ENCODE data around the gene ADIRF. TPM values are rescaled to one million over a fixed set of nuclear protein-coding genes. Genes with fewer than 3 reads are reported as not detected.
"Not testable (repeated sequence)": the region's sequence is repeated elsewhere in the genome, so short reads cannot be mapped to it uniquely, and the experiment has no call there.

ADIRF gene
- total and polyA plus RNA-seq, 8 donors: 7.0 to 111 (median 10.9) TPM

DNA sequence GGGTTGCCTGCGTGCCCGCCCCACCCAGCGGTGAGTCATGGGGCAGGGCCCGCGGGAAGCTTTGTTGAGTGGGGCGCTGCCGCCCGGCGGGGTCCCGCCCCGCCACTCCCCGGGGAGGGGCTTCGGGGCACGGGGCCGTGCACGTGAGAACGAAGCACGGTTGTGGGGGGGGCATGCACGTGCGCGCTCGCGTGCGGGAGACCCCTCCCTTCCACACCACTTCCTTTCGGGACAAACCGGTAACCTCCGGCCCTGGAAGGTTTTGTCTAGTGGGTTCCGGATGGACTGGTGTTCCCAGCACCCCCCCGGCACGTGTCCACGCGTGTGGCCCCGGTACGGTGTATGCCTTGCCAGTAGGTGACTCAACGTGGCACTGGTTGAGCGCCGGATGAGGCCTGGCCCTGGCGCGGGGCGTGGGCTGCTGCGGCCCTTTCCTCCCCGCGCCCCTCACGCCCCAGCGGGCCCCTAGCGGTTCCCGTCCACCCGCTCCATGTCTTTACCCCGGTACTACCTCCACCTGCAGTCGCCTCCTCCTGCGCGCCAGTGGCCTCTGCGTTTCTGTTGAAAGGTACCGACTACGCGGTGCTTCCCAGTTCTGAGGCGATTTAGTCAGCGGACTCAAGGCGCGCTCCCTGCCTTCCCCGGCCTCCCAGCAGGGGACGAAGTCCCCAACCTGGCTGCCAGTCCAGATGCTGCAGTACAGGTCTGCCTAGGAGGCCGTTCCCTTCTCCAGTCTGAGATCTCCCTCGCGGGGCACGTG, 3.1 kb downstream of the ADIRF start:
- peaks cover 5 to 8% (median 7%) of the 10 kb centered on the region in 3 donors for H3K4me1 ChIP-seq
- DNase-seq: peak; percentile 89 to 98 (median 95)
- no peak for FAIRE-seq
- H3K27ac ChIP-seq: peak overlapping the region; percentile 89 to 98 (median 90)
- TF ChIP-seq, protein P1, sequence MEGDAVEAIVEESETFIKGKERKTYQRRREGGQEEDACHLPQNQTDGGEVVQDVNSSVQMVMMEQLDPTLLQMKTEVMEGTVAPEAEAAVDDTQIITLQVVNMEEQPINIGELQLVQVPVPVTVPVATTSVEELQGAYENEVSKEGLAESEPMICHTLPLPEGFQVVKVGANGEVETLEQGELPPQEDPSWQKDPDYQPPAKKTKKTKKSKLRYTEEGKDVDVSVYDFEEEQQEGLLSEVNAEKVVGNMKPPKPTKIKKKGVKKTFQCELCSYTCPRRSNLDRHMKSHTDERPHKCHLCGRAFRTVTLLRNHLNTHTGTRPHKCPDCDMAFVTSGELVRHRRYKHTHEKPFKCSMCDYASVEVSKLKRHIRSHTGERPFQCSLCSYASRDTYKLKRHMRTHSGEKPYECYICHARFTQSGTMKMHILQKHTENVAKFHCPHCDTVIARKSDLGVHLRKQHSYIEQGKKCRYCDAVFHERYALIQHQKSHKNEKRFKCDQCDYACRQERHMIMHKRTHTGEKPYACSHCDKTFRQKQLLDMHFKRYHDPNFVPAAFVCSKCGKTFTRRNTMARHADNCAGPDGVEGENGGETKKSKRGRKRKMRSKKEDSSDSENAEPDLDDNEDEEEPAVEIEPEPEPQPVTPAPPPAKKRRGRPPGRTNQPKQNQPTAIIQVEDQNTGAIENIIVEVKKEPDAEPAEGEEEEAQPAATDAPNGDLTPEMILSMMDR (IDR thresholded peaks at IDR 0.05): no peak
- H3K27me3 ChIP-seq: no peaks in the 10 kb centered on the region
- peak overlapping the region; percentile 46 to 66 (median 52) for H3K4me3 ChIP-seq
- WGBS, 2 donors: 2% methylated on average over 51 to 66 of the region's 66 CpGs
- peak; percentile 88 to 92 (median 89) for ATAC-seq
- H3K36me3 ChIP-seq: no peaks in the 10 kb centered on the region
- intact Hi-C loops (cut with DNase I): no loop called here
- no peaks in the 10 kb centered on the region for H3K9me3 ChIP-seq

DNA sequence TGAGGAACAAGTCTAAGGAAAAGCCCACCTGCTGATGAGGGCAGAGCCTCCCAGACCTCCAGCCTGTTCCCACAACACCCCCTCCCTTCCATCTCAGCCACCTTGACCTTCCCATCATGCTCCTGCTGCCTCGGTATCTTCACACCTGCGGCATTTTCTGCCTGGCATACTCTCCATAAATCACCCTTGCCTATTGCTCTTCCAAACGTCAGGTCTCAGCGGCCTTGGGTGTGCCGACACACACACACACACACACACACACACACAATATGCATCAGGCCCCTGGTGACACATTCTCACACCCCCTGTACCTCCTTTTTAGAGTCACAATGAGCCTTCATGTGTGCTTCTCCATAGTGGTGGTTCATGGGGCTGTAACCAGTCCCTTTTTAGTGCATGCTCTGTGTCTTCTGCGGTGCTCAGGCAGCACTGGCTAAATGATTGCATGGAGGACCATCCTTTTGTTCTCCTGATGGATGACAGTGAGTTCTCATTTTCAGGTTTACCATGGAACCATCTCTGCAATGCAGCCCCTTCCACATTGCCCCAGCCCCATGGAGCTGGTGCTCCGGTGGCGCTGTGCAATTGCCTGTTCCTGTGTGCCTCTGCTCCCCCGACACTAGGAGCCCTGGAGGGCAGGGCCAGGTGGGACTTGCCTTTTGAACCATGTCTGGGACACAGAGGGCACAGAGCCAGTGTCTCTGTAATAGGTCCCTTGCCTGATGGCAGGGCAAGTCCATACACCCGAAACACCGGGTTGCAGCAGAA, 4.5 kb downstream of the ADIRF start:
- Histone ChIP-seq H3K27ac (peak overlapping the region in 2 of 4 donors; percentile 89 to 91), H3K4me3 (no peak overlapping the region), H3K27me3 (no peaks in the 10 kb centered on the region), H3K4me1 (peaks cover 4 to 7% (median 5%) of the 10 kb centered on the region in 3 donors), H3K36me3 (no peaks in the 10 kb centered on the region), H3K9me3 (no peaks in the 10 kb centered on the region)
- DNase-seq (peak in 3 of 6 donors; percentile 28 to 53 (median 45)), ATAC-seq (no peak), FAIRE-seq (no peak)
- TF ChIP-seq, protein P1 (IDR thresholded peaks at IDR 0.05): no peak
- 81 to 85% methylated on average over 11 of the region's 11 CpGs for WGBS, 2 donors
- intact Hi-C loops (cut with DNase I): no loop called here

DNA sequence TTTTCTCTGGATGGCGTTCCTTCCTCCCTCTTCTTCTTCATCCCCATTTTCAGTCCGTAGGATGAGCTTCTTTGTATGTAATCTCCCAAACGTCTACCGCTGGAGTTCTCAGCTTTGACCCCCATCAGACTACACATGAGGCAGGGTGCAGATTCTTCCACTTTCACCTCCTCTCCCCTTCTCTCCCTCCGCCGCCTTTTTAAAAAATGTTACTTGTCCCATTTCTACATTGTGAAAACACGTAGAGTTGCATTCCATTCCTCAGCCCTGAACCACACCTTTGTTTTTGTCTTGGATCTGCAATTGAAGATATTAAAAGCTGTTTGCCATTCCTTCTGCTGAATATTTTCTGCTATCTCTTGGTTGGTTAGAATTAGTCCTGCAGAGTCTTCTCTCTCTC, 6.2 kb downstream of the ADIRF start:
- Histone ChIP-seq H3K27me3 (no peaks in the 10 kb centered on the region), H3K9me3 (no peaks in the 10 kb centered on the region), H3K4me3 (no peak overlapping the region), H3K36me3 (no peaks in the 10 kb centered on the region), H3K27ac (no peak overlapping the region), H3K4me1 (peaks cover 4 to 7% (median 5%) of the 10 kb centered on the region in 3 donors)
- intact Hi-C loops (cut with DNase I): no loop called here
- DNase-seq (no peak), FAIRE-seq (no peak), ATAC-seq (no peak)
- WGBS, 2 donors: 76 to 78% methylated on average over 7 of the region's 7 CpGs
- TF ChIP-seq, protein P1 (IDR thresholded peaks at IDR 0.05): no peak

DNA sequence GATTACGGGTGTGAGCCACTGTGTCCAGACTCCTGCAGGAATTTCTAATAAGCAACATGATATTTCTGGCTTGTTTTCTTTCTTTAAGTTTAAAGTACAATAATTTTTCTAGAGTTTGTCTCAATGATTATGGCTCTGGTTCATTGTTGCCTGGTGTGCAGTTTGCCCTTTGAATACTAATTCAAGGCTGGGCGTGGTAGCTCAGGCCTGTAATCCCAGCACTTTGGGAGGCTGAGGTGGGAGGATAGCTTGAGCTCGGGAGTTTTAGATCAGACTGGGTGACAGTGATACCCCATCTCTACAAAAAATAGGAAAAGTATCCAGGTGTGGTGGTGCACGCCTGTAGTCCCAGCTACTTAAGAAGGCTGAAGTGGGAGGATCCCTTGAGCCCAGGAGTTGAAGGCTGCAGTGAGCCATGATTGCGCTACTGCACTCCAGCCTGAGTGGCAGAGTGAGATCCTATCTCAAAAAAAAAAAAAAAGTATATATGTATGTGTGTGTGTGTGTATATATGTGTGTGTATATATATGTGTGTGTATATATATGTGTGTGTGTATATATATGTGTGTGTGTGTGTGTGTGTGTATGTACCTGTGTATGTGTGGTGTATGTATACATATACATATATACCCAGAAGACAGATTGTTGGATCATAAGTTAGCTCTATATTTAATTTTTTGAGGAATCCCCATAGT, 8.2 kb downstream of the ADIRF start:
- H3K27ac ChIP-seq: no peak overlapping the region
- FAIRE-seq (no peak), DNase-seq (no peak), ATAC-seq (no peak)
- no peaks in the 10 kb centered on the region for H3K9me3 ChIP-seq
- TF ChIP-seq, protein P1 (IDR thresholded peaks at IDR 0.05): no peak
- H3K4me1 ChIP-seq: peaks cover 5 to 9% (median 7%) of the 10 kb centered on the region in 3 donors
- no peaks in the 10 kb centered on the region for H3K36me3 ChIP-seq
- H3K27me3 ChIP-seq: no peaks in the 10 kb centered on the region
- intact Hi-C loops (cut with DNase I): no loop called here
- 97 to 98% methylated on average over 5 of the region's 5 CpGs for WGBS, 2 donors
- H3K4me3 ChIP-seq: no peak overlapping the region

DNA sequence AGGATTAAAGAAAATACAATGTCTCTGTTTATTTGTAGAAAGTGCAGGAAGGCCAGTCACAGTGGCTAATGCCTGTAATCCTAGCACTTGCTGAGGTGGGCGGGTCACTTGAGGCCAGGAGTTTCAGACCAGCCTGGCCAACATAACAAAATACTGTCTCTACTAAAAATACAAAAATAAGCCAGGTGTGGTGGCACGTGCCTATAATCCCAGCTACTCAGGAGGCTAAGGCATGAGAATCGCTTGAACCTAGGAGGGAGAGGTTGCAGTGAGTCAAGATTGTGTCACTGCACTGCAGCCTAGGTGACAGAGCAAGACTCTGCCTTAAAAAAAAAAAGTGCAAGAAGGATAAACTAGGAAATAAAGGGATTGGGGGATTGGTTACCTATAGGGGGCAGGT, 10.2 kb downstream of the ADIRF start:
- ATAC-seq, H3K27ac ChIP-seq: not testable (repeated sequence)
- WGBS, 2 donors: 83 to 89% methylated on average over 3 of the region's 3 CpGs

More for the DNA sequence above, 10.2 kb downstream of the ADIRF start:
- H3K9me3 ChIP-seq; intact Hi-C loops (cut with DNase I); H3K27me3 ChIP-seq; FAIRE-seq; H3K36me3 ChIP-seq; DNase-seq; H3K4me1 ChIP-seq; H3K4me3 ChIP-seq: not testable (repeated sequence)
